Skeletal muscle satellite cell (primary cell): Measurements from ENCODE around the gene GMDS.

Source experiments
- H3K27me3 ChIP-seq: 2 replicates; pipeline ENCODE4 v1.7.0; 2013; ENCODE audit warnings: low read length; ENCODE audit not compliant: control insufficient read depth, insufficient read depth
- H3K36me3 ChIP-seq: 2 replicates; pipeline ENCODE4 v1.7.0; 2013; ENCODE audit warnings: mild to moderate bottlenecking, control low read depth, low read length; ENCODE audit not compliant: insufficient read depth
- H3K4me1 ChIP-seq: 2 replicates; pipeline ENCODE4 v1.7.0; 2013; ENCODE audit warnings: low read length; ENCODE audit not compliant: control insufficient read depth, insufficient read depth
- H3K4me2 ChIP-seq: 2 replicates; pipeline ENCODE4 v1.7.0; 2013; ENCODE audit warnings: mild to moderate bottlenecking, low read length
- H3K4me3 ChIP-seq: 2 replicates; pipeline ENCODE4 v1.7.0; 2013; ENCODE audit warnings: low read length
- H3K9ac ChIP-seq: 2 replicates; pipeline ENCODE4 v1.7.0; 2013; ENCODE audit warnings: mild to moderate bottlenecking, low read depth, low read length, moderate library complexity
- H3K9me3 ChIP-seq: replicated peaks from 2 replicates; pipeline ENCODE4 v1.7.0; 2013; ENCODE audit warnings: mild to moderate bottlenecking, control low read depth, low read length

Gene GMDS

DNA sequence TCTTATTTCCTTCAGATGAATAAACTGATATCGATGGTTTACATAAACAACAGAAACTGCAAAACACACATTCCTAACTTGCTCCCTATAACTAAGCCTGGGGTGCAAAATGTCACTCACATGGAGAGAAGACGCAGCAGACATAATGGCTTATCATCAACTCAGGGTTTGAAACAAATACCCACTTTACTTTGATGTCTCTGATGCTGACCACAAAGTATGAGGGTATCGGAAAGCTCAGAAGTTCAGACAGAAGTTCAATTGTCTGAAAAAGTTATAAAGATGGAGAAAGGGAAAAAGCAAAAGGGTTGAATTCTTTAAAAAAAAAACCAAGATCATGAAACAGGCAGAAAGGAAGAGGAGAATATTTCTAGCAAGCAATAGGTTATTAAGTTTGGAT, 533.0 kb downstream of the GMDS start:
- Histone ChIP-seq H3K9ac (no peak overlapping the region), H3K4me1 (no peaks in the 10 kb centered on the region), H3K27me3 (no peaks in the 10 kb centered on the region), H3K4me2 (no peak overlapping the region), H3K4me3 (no peak overlapping the region), H3K9me3 (no peaks in the 10 kb centered on the region), H3K36me3 (no peaks in the 10 kb centered on the region)

- H3K9ac ChIP-seq, result no peak overlapping the region
- no peaks in the 10 kb centered on the region for H3K27me3 ChIP-seq
Measured at GRCh38 chr6:1711136-1711535, 534.3 kb downstream of the GMDS start.

GRCh38 chr6:1709234-1709641, 536.2 kb downstream of the GMDS start:
- no peaks in the 10 kb centered on the region for H3K27me3 ChIP-seq
- H3K4me2 ChIP-seq, result no peak overlapping the region
- H3K4me3 ChIP-seq, result no peak overlapping the region
- H3K36me3 ChIP-seq, result no peaks in the 10 kb centered on the region
- H3K4me1 ChIP-seq, result no peaks in the 10 kb centered on the region
- no peak overlapping the region for H3K9ac ChIP-seq
- no peaks in the 10 kb centered on the region for H3K9me3 ChIP-seq

More at GRCh38 chr6:1711136-1711535, 534.3 kb downstream of the GMDS start:
- H3K36me3 ChIP-seq, result no peaks in the 10 kb centered on the region
- no peaks in the 10 kb centered on the region for H3K4me1 ChIP-seq
- H3K4me2 ChIP-seq, result no peak overlapping the region
- no peak overlapping the region for H3K4me3 ChIP-seq
- no peaks in the 10 kb centered on the region for H3K9me3 ChIP-seq

GRCh38 chr6:1708820-1709219, 536.6 kb downstream of the GMDS start:
- Histone ChIP-seq H3K27me3 (no peaks in the 10 kb centered on the region), H3K4me1 (no peaks in the 10 kb centered on the region), H3K9ac (no peak overlapping the region), H3K9me3 (no peaks in the 10 kb centered on the region), H3K36me3 (no peaks in the 10 kb centered on the region), H3K4me2 (no peak overlapping the region), H3K4me3 (no peak overlapping the region)

GRCh38 chr6:1708122-1708521, 537.3 kb downstream of the GMDS start:
- Histone ChIP-seq H3K9ac (no peak overlapping the region), H3K36me3 (no peaks in the 10 kb centered on the region), H3K9me3 (no peaks in the 10 kb centered on the region), H3K27me3 (no peaks in the 10 kb centered on the region), H3K4me3 (no peak overlapping the region), H3K4me1 (no peaks in the 10 kb centered on the region), H3K4me2 (no peak overlapping the region)

DNA sequence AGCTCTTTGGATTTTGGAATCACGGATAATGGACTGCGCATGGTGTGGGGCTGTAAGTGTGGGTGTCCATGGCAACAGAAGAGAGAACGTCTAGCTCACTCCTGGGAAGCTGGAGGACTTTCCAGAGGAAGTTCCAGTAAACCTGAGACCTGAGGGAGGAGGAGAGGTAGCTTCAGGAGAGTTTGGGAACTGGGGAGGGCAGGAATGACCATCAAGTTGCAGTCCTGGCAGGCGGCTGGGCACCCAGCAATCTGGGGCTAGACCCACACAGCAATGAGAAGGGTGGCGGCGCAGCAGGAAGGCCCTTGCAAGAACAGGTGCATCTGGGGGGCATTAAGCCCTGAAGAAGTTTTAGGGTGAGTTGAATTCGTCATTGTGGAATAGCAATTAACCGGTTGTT, 539.8 kb downstream of the GMDS start:
- Histone ChIP-seq H3K9ac (no peak overlapping the region), H3K4me2 (no peak overlapping the region), H3K27me3 (no peaks in the 10 kb centered on the region), H3K4me1 (peaks cover 20% of the 10 kb centered on the region), H3K36me3 (no peaks in the 10 kb centered on the region), H3K4me3 (no peak overlapping the region), H3K9me3 (no peaks in the 10 kb centered on the region)

DNA sequence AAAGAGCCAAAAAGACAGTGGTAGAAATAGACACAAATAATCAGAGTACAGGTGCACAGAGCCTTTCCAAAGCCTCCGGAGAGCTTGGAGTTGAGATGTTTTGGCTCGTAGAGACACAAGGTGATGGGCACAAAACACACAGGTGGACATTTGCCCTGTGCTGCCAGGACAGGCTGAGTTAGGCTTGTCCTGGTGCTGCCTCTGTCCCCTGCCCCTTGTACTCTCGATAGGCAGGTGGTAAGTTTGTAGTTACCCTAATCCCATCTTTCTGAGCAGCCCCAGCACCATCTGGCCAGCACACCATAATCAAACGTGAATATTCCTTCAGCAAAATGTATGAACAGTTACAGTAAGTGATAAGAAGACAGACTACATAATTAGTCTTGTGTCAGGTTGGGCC, 540.2 kb downstream of the GMDS start:
- H3K4me3 ChIP-seq, result no peak overlapping the region
- H3K36me3 ChIP-seq, result no peaks in the 10 kb centered on the region
- H3K4me2 ChIP-seq, result no peak overlapping the region
- peaks cover 20% of the 10 kb centered on the region for H3K4me1 ChIP-seq
- H3K27me3 ChIP-seq, result no peaks in the 10 kb centered on the region
- no peak overlapping the region for H3K9ac ChIP-seq
- H3K9me3 ChIP-seq, result no peaks in the 10 kb centered on the region

GRCh38 chr6:1704711-1705110, 540.7 kb downstream of the GMDS start:
- H3K27me3 ChIP-seq, result no peaks in the 10 kb centered on the region
- H3K4me2 ChIP-seq, result no peak overlapping the region
- H3K4me1 ChIP-seq, result peaks cover 20% of the 10 kb centered on the region
- H3K9ac ChIP-seq, result no peak overlapping the region
- H3K4me3 ChIP-seq, result no peak overlapping the region
- H3K9me3 ChIP-seq, result no peaks in the 10 kb centered on the region
- H3K36me3 ChIP-seq, result no peaks in the 10 kb centered on the region

GRCh38 chr6:1703923-1704322, 541.5 kb downstream of the GMDS start:
- peaks cover 20% of the 10 kb centered on the region for H3K4me1 ChIP-seq
- no peak overlapping the region for H3K4me3 ChIP-seq
- H3K27me3 ChIP-seq, result no peaks in the 10 kb centered on the region
- H3K9me3 ChIP-seq, result no peaks in the 10 kb centered on the region
- no peak overlapping the region for H3K4me2 ChIP-seq
- H3K9ac ChIP-seq, result no peak overlapping the region
- no peaks in the 10 kb centered on the region for H3K36me3 ChIP-seq

GRCh38 chr6:1703091-1703855, 542.1 kb downstream of the GMDS start:
- Histone ChIP-seq H3K9ac (no peak overlapping the region), H3K4me2 (no peak overlapping the region), H3K4me1 (peaks cover 20% of the 10 kb centered on the region), H3K36me3 (no peaks in the 10 kb centered on the region), H3K4me3 (no peak overlapping the region), H3K27me3 (no peaks in the 10 kb centered on the region), H3K9me3 (no peaks in the 10 kb centered on the region)

- Histone ChIP-seq H3K27me3 (no peaks in the 10 kb centered on the region), H3K36me3 (no peaks in the 10 kb centered on the region), H3K4me1 (peaks cover 20% of the 10 kb centered on the region), H3K4me2 (peak overlapping the region; percentile 80), H3K4me3 (no peak overlapping the region), H3K9me3 (no peaks in the 10 kb centered on the region), H3K9ac (peak overlapping the region; percentile 75)
Measured at GRCh38 chr6:1702580-1703051, 542.8 kb downstream of the GMDS start.
